T47D (cell line): ENCODE measurements around the gene NFATC2.
"Not testable (repeated sequence)": the region's sequence is repeated elsewhere in the genome, so short reads cannot be mapped to it uniquely, and the experiment has no call there.

Experiments used
- DNase-seq, 2 experiments: peaks; one replicate each; pipeline versions ENCODE4 v3.0.0 to v3.0.0-alpha.2; 2011 to 2012; ENCODE audit warnings: low read depth in 1 of 2, low spot score in 1 of 2
- JUND ChIP-seq: IDR thresholded peaks from 2 replicates; pipeline ENCODE4 v1.6.1; 2012; ENCODE audit warnings: low read depth
- in situ Hi-C: cut with HindIII; loops from 2 replicates; pipeline ENCODE4 v1.10.0; 2016; ENCODE audit warnings: low sequenced_read_pairs, low pct_unique_long_range_greater_than_20kb

NFATC2 gene

DNA sequence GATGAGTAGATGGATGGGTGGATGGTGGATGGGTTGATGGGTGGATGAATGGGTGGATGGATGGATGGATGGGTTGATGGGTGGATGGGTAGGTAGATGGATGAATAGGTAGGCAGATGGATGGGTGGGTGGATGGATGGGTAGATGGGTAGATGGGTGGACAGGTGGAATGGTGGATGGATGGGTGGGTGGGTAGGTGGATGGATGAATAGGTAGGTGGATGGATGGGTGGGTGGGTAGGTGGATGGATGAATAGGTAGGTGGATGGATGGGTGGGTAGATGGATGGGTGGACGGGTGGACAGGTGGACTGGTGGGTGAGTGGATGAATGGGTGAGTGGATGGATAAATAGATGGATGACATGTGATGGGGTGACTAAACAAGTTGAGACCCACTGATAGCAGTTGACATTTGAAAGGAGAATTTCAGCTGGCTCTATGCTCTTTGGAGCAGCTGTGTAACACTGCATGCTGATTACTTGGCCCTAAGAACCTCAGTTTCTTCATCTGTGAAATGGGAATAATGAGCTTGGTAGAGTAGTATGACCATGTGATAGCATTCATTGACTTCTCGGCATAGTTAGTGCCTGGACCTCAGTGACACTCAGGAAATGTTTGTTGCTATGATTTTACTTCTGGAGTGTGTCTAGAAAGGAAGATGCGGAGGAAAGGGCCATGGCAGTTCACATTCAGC is 184.3 kb downstream of the NFATC2 start:
- in situ Hi-C loops, result no loop called here
- TF ChIP-seq JUND, result no peak
- DNase-seq, result no peak

GRCh38 chr20:51357543-51357942 is 185.0 kb downstream of the NFATC2 start:
- TF ChIP-seq JUND, result no peak
- no peak for DNase-seq
- in situ Hi-C loops, result no loop called here

DNA sequence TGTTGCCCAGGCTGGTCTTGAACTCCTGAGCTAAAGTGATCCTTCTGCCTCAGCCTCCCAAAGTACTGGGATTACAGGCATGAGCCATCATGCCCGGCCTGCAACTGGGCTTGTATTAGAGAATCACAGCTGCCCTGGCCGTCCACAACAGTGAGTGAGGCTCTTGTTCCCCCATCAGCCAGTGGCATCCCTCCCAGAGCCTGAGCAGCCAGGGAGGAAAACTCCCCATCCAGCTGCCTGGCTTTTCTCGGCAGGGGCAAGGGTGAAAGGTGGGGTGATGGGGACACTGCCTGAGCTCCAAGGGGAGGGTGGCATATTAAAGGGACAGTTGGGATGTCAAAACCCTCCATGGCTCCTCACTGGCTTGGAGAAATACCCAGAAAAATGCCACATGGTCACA is 185.6 kb downstream of the NFATC2 start:
- no peak for DNase-seq

GRCh38 chr20:51354769-51355319 is 187.7 kb downstream of the NFATC2 start:
- in situ Hi-C loops, result no loop called here
- no peak for DNase-seq
- TF ChIP-seq JUND, result no peak

More for the DNA sequence above, 185.6 kb downstream of the NFATC2 start:
- no peak for TF ChIP-seq JUND
- in situ Hi-C loops, result no loop called here

GRCh38 chr20:51354191-51354768 is 188.2 kb downstream of the NFATC2 start:
- TF ChIP-seq JUND, result no peak
- DNase-seq, result no peak
- in situ Hi-C loops, result no loop called here

GRCh38 chr20:51353491-51353890 is 189.0 kb downstream of the NFATC2 start:
- in situ Hi-C loops, result no loop called here
- TF ChIP-seq JUND, result no peak

GRCh38 chr20:51352791-51353190 is 189.7 kb downstream of the NFATC2 start:
- no peak for DNase-seq
- no peak for TF ChIP-seq JUND
- in situ Hi-C loops, result no loop called here

More at GRCh38 chr20:51353491-51353890, 189.0 kb downstream of the NFATC2 start:
- no peak for DNase-seq

GRCh38 chr20:51350941-51351631 is 191.4 kb downstream of the NFATC2 start:
- peak; percentile 34 to 72 for DNase-seq
- in situ Hi-C loops, result no loop called here
- TF ChIP-seq JUND, result no peak

DNA sequence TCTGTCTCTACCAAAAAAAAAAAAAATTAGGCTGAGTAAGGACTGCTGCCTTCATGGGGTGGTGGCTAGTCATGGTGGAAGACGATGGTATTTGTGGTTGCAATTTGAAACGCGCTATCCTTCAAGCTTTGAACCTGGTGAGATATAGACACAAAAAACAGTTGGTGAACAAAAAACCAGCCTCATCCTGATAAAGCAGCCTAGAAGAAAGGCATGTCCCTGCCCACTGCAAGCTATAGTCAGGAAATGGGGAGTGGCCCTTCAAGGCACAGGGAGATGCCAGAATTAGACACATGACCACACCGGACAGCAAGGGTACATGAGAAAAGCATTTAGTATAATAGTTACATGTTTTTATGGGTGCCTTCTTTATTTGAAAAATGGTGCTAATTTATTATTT is 193.6 kb downstream of the NFATC2 start:
- in situ Hi-C loops, result no loop called here
- no peak for DNase-seq
- no peak for TF ChIP-seq JUND

GRCh38 chr20:51347831-51348230 is 194.7 kb downstream of the NFATC2 start:
- no peak for TF ChIP-seq JUND
- in situ Hi-C loops, result no loop called here

GRCh38 chr20:51346686-51347485 is 195.6 kb downstream of the NFATC2 start:
- in situ Hi-C loops, result no loop called here
- no peak for DNase-seq
- TF ChIP-seq JUND, result no peak

More at GRCh38 chr20:51347831-51348230, 194.7 kb downstream of the NFATC2 start:
- no peak for DNase-seq

GRCh38 chr20:51345601-51346101 is 196.9 kb downstream of the NFATC2 start:
- no peak for TF ChIP-seq JUND
- DNase-seq, result no peak
- in situ Hi-C loops, result no loop called here

DNA sequence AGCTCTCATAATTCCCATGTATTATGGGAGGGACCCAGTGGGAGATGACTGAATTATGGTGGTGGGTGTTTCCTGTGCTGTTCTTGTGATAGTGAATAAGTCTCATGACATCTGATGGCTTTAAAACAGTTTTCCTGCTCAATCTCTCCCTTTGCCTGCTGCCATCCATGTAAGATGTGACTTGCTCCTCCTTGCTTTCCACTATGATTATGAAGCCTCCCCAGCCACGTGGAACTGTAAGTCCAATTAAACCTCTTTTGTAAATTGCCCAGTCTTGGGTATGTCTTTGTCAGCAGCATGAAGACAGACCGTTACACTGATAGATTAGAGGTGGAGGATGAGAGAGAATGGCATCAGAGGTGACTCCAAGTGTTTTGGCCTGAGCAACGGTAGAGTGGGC is 198.7 kb downstream of the NFATC2 start:
- DNase-seq, in situ Hi-C loops: not testable (repeated sequence)
